A673 (cell line): ENCODE measurements around the gene PLP2. TPM values are rescaled to one million over a fixed set of nuclear protein-coding genes. Genes with fewer than 3 reads are reported as not detected.
A peak's percentile ranks its signal among the peaks of the same experiment; 100 is the strongest.
"Not testable (repeated sequence)": the region's sequence is repeated elsewhere in the genome, so short reads cannot be mapped to it uniquely, and the experiment has no call there.

ENCODE experiments used
- BruUV-seq: library from RNA; stranded (reverse); fragments of 400-500 nt; replicated peaks from 2 replicates; lab custom pipeline; 2021; lab: Mats Ljungman, UMichigan
- CTCF ChIA-PET: fragments of 300-600 bp; sonication (Branson Sonifier 250); formaldehyde crosslinking; loops from one replicate; lab custom pipeline; 2022; ENCODE audit warnings: antibody characterized with exemption; lab: Charles Lee
- POLR2A ChIA-PET: fragments of 300-600 bp; sonication (Branson Sonifier 250); formaldehyde crosslinking; loops from one replicate; lab custom pipeline; 2022; ENCODE audit warnings: antibody characterized with exemption; ENCODE audit not compliant: low non-redundant PET; lab: Charles Lee
- DNase-seq: peaks from one replicate; pipeline ENCODE4 v3.0.0-alpha.2; 2015; ENCODE audit warnings: low spot score
- H3K27ac ChIP-seq: fragments of 200-600 bp; sonication (generic); 2 replicates; pipeline ENCODE4 v1.5.1; 2016; ENCODE audit warnings: mixed run types, low read depth, mild to moderate bottlenecking, mixed read lengths, antibody characterized with exemption, low read length; ENCODE audit not compliant: poor library complexity, severe bottlenecking
- H3K27me3 ChIP-seq: fragments of 200-600 bp; sonication (generic); replicated peaks from 2 replicates; pipeline ENCODE4 v1.6.1; 2017; ENCODE audit warnings: mixed run types, low read depth, mild to moderate bottlenecking, mixed read lengths, antibody characterized with exemption, low read length; ENCODE audit not compliant: insufficient read depth, poor library complexity
- H3K36me3 ChIP-seq: fragments of 200-600 bp; sonication (generic); 2 replicates; pipeline ENCODE4 v1.6.1; 2016; ENCODE audit warnings: mixed run types, mild to moderate bottlenecking, mixed read lengths, antibody characterized with exemption, low read length; ENCODE audit not compliant: insufficient read depth, poor library complexity, severe bottlenecking
- H3K4me1 ChIP-seq: fragments of 200-600 bp; sonication (generic); 2 replicates; pipeline ENCODE4 v1.6.1; 2017; ENCODE audit warnings: mixed run types, mild to moderate bottlenecking, mixed read lengths, antibody characterized with exemption, low read length; ENCODE audit not compliant: insufficient read depth, poor library complexity, severe bottlenecking
- H3K4me3 ChIP-seq: fragments of 200-600 bp; sonication (generic); 2 replicates; pipeline ENCODE4 v1.5.1; 2016; ENCODE audit warnings: low read depth, mixed run types, mild to moderate bottlenecking, mixed read lengths, low read length; ENCODE audit not compliant: poor library complexity, severe bottlenecking
- H3K9me3 ChIP-seq: fragments of 200-600 bp; sonication (generic); 2 replicates; pipeline ENCODE4 v1.6.1; 2016; ENCODE audit warnings: mixed run types, low read depth, mild to moderate bottlenecking, mixed read lengths, antibody characterized with exemption, low read length; ENCODE audit not compliant: poor library complexity, severe bottlenecking
- CTCF ChIP-seq: fragments of 300-800, 200-600 bp; sonication (generic); conservative IDR thresholded peaks from 2 replicates; pipeline ENCODE4 v1.5.1; 2017; ENCODE audit warnings: low read depth, mild to moderate bottlenecking, antibody characterized with exemption, low read length, moderate library complexity, mixed read lengths
- EZH2 ChIP-seq: fragments of 200-600 bp; sonication (generic); IDR thresholded peaks from 2 replicates; pipeline ENCODE4 v1.6.1; 2017; ENCODE audit warnings: borderline replicate concordance, low read depth, mild to moderate bottlenecking, mixed read lengths, antibody characterized with exemption, low read length; ENCODE audit not compliant: poor library complexity, severe bottlenecking
- intact Hi-C: fragments of 100-400 bp; cut with micrococcal nuclease; formaldehyde crosslinking; loops from one replicate; pipeline ENCODE4 v1.10.0; 2022; ENCODE audit not compliant: unreplicated experiment
- total RNA-seq: library from RNA; stranded (reverse); gene quantifications from 2 replicates; pipeline ENCODE4 v1.2.3, GENCODE V29; 2021

Gene PLP2
- total RNA-seq, 1 experiment from 2014 or later = 87.5 TPM

GRCh38 chrX:49166914-49167739, 4.6 kb upstream of the PLP2 start:
- H3K27me3 ChIP-seq = no peaks in the 10 kb centered on the region
- no peak overlapping the region for H3K27ac ChIP-seq
- H3K4me1 ChIP-seq = peaks cover 6% of the 10 kb centered on the region
- H3K36me3 ChIP-seq = no peaks in the 10 kb centered on the region
- ChIA-PET CTCF (no interaction called here), POLR2A (no interaction called here)
- no TSS peak for BruUV-seq
- TF ChIP-seq CTCF (no peak), EZH2 (no peak)
- intact Hi-C loops = no loop called here
- H3K4me3 ChIP-seq = no peak overlapping the region
- H3K9me3 ChIP-seq = no peaks in the 10 kb centered on the region
- no peak for DNase-seq

GRCh38 chrX:49167740-49168108, 4.0 kb upstream of the PLP2 start:
- Histone ChIP-seq H3K27me3 (no peaks in the 10 kb centered on the region), H3K4me3 (no peak overlapping the region), H3K4me1 (peaks cover 6% of the 10 kb centered on the region), H3K27ac (no peak overlapping the region), H3K9me3 (no peaks in the 10 kb centered on the region), H3K36me3 (no peaks in the 10 kb centered on the region)
- CTCF ChIA-PET = no interaction called here
- POLR2A ChIA-PET = no interaction called here
- TF ChIP-seq CTCF = no peak
- no peak for TF ChIP-seq EZH2
- no peak for DNase-seq
- no TSS peak for BruUV-seq
- intact Hi-C loops = no loop called here

DNA sequence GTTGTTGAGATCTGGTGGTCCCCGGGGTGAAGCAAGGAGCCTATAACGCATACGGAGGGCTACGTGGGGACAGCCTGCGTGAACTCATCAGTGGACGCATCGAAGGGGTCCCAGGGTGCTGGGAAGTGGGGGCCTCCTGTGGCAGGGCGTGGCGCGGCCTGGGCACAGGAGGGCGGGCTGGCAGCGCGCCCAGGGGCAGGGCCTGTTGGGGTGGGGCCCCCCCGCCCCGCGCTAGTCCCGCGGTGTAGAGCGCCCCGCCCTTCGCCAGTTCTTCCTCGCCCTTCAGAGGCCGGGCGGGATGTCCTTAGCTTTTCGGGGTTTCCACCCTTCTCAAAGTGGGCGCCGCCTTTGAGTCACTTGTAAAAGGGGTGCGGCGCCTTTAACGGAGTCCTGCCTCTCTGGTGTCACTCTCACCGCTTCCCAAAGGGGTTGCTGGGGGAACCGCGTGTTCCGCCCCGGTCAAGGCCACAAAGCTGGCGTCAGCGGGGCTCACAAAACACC, 632 bp downstream of the PLP2 start:
- peak overlapping the region; percentile 61 for H3K4me3 ChIP-seq
- H3K27ac ChIP-seq = peak overlapping the region; percentile 78
- intact Hi-C loops = no loop called here
- peaks cover under 1% of the 10 kb centered on the region for H3K4me1 ChIP-seq
- TF ChIP-seq CTCF = no peak
- no peak for TF ChIP-seq EZH2
- CTCF ChIA-PET = no interaction called here
- peaks cover 4% of the 10 kb centered on the region for H3K36me3 ChIP-seq
- BruUV-seq = no TSS peak
- H3K27me3 ChIP-seq = no peaks in the 10 kb centered on the region
- H3K9me3 ChIP-seq = no peaks in the 10 kb centered on the region
- POLR2A ChIA-PET = no interaction called here
- peak; percentile 60 for DNase-seq

- H3K36me3 ChIP-seq, H3K4me3 ChIP-seq, intact Hi-C loops, H3K27me3 ChIP-seq, H3K27ac ChIP-seq, CTCF ChIA-PET, BruUV-seq, H3K9me3 ChIP-seq, DNase-seq, H3K4me1 ChIP-seq, POLR2A ChIA-PET: not testable (repeated sequence)
Observed at GRCh38 chrX:49173544-49173943, 1.8 kb downstream of the PLP2 start.
